Peyer's patch (tissue), 4 donors: ENCODE results near the gene ANKRD37. TPM values are rescaled to one million over a fixed set of nuclear protein-coding genes. Genes with fewer than 3 reads are reported as not detected.

Experiments used
- DNase-seq, 3 donors: peaks; one replicate each; pipeline ENCODE4 v3.0.0-alpha.2; 2017 to 2019
- H3K27ac ChIP-seq, 4 donors: fragments of 200-600 bp; sonication (generic); one replicate each; pipeline ENCODE4 v1.5.1; 2016 to 2019
- H3K27me3 ChIP-seq, 2 donors: fragments of 200-600 bp; sonication (generic); one replicate each; pipeline ENCODE4 v1.5.1; 2019
- H3K36me3 ChIP-seq, 3 donors: fragments of 200-600 bp; sonication (generic); one replicate each; pipeline ENCODE4 v1.5.1; 2016 to 2019
- H3K4me1 ChIP-seq, 4 donors: fragments of 200-600 bp; sonication (generic); one replicate each; pipeline ENCODE4 v1.5.1; 2016 to 2019
- H3K4me3 ChIP-seq, 4 donors: fragments of 200-600 bp; sonication (generic); 1 replicate in 3 of 4; 2 replicates in 1 of 4; pipeline ENCODE4 v1.5.1; 2016 to 2019; ENCODE audit warnings: mild to moderate bottlenecking in 1 of 4
- H3K9me3 ChIP-seq, 4 donors: fragments of 200-600 bp; sonication (generic); one replicate each; pipeline ENCODE4 v1.5.1; 2016 to 2019; ENCODE audit warnings: mild to moderate bottlenecking in 1 of 4
- POLR2A ChIP-seq, 2 donors: fragments of 450-650 bp; IDR thresholded peaks; one replicate each; pipeline ENCODE4 v1.5.1; 2017; ENCODE audit warnings: antibody characterized with exemption in 2 of 2, mild to moderate bottlenecking in 2 of 2, moderate library complexity in 2 of 2
- total RNA-seq, 4 donors: library from RNA; depleted of rRNA; stranded (reverse); fragments of >200 nt; gene quantifications; one replicate each; pipeline ENCODE4 v1.1.0, GENCODE V29; 2016
- TF ChIP-seq, protein P1 (sequence below), 6 experiments: fragments of 450-650 bp in 4 of 6; fragments of 200-600 bp in 2 of 6; sonication (generic) in 1 of 6; IDR thresholded peaks; one replicate each; pipeline ENCODE4 v1.5.1; 2017 to 2019; ENCODE audit warnings: antibody characterized with exemption in 6 of 6, mild to moderate bottlenecking in 3 of 6, moderate library complexity in 1 of 6

ANKRD37 gene
- total RNA-seq, 4 donors from 2014 or later, result 1.4 to 12.6 (median 8.7) TPM; not detected in 1

DNA sequence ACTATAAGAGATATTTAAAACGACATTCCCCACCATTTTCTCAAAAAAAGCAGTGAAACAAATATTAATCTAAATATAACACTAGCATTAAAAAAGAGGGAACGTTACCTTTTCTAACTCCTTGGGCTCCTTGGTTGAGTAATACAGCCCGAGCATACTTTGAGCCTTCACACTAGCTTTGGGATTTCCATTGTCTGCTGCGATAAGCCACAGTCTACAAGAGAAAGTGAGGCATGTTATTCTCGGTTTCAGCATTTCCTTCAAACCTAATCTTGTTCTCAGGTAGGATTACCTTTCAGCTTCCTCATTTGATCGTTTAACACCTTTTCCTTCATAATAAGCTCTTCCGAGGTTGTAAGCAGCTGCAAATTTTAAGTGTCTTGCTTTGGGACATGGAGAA lies 22.6 kb upstream of the ANKRD37 start:
- H3K36me3 ChIP-seq, result peaks cover 0 to 19% (median 0%) of the 10 kb centered on the region in 3 donors
- TF ChIP-seq, protein P1, sequence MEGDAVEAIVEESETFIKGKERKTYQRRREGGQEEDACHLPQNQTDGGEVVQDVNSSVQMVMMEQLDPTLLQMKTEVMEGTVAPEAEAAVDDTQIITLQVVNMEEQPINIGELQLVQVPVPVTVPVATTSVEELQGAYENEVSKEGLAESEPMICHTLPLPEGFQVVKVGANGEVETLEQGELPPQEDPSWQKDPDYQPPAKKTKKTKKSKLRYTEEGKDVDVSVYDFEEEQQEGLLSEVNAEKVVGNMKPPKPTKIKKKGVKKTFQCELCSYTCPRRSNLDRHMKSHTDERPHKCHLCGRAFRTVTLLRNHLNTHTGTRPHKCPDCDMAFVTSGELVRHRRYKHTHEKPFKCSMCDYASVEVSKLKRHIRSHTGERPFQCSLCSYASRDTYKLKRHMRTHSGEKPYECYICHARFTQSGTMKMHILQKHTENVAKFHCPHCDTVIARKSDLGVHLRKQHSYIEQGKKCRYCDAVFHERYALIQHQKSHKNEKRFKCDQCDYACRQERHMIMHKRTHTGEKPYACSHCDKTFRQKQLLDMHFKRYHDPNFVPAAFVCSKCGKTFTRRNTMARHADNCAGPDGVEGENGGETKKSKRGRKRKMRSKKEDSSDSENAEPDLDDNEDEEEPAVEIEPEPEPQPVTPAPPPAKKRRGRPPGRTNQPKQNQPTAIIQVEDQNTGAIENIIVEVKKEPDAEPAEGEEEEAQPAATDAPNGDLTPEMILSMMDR (IDR thresholded peaks at IDR 0.05), result no peak
- no peak for TF ChIP-seq POLR2A (IDR thresholded peaks at IDR 0.05)
- no peaks in the 10 kb centered on the region for H3K4me1 ChIP-seq
- no peak overlapping the region for H3K4me3 ChIP-seq
- no peak for DNase-seq
- no peaks in the 10 kb centered on the region for H3K27me3 ChIP-seq
- no peaks in the 10 kb centered on the region for H3K9me3 ChIP-seq
- H3K27ac ChIP-seq, result no peak overlapping the region

DNA sequence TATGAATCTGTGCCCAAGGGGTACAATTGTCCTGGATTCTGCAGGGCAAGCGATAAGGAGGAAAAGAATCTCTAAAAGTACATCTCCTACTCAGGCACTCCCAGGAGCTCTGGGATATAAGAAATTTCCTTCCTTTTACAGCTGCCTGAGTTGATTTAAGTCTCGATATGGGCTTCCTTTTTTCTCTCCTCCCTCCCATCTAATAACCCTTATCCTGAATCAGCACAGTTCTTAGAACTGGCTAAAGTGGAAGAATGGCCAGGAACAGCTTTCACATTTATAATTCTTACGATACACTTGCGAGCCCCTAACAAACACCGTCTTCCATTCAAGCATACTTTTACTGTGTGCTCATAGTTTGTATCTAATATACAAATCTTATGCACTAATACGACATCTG lies 22.1 kb upstream of the ANKRD37 start:
- TF ChIP-seq POLR2A (IDR thresholded peaks at IDR 0.05), result no peak
- TF ChIP-seq, protein P1 (IDR thresholded peaks at IDR 0.05), result no peak
- no peaks in the 10 kb centered on the region for H3K9me3 ChIP-seq
- no peaks in the 10 kb centered on the region for H3K4me1 ChIP-seq
- H3K36me3 ChIP-seq, result peaks cover 0 to 19% (median 0%) of the 10 kb centered on the region in 3 donors
- H3K4me3 ChIP-seq, result no peak overlapping the region
- no peak overlapping the region for H3K27ac ChIP-seq
- H3K27me3 ChIP-seq, result no peaks in the 10 kb centered on the region
- no peak for DNase-seq

DNA sequence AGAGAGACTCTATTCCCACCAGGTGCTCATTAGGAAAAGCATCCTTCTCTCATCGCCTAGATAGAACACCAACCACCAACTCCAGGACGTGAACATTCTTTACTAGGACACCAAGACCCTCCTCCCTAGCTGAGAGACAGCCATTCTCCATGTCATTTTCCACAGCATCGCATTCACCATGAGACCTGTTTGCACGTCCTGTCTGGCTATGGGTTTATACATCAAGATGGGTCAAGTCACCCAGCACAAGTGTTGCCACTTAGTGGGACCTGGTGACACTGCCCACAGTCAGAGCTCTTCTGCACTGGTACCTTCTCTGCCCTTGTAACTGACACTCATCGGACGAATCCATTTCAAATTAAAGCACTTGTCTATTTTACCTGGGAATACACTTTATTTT lies 18.4 kb upstream of the ANKRD37 start:
- no peak for DNase-seq
- Histone ChIP-seq H3K9me3 (no peaks in the 10 kb centered on the region), H3K36me3 (no peaks in the 10 kb centered on the region), H3K27ac (no peak overlapping the region), H3K27me3 (no peaks in the 10 kb centered on the region), H3K4me3 (no peak overlapping the region), H3K4me1 (no peaks in the 10 kb centered on the region)
- TF ChIP-seq, protein P1 (IDR thresholded peaks at IDR 0.05), result no peak
- TF ChIP-seq POLR2A (IDR thresholded peaks at IDR 0.05), result no peak

DNA sequence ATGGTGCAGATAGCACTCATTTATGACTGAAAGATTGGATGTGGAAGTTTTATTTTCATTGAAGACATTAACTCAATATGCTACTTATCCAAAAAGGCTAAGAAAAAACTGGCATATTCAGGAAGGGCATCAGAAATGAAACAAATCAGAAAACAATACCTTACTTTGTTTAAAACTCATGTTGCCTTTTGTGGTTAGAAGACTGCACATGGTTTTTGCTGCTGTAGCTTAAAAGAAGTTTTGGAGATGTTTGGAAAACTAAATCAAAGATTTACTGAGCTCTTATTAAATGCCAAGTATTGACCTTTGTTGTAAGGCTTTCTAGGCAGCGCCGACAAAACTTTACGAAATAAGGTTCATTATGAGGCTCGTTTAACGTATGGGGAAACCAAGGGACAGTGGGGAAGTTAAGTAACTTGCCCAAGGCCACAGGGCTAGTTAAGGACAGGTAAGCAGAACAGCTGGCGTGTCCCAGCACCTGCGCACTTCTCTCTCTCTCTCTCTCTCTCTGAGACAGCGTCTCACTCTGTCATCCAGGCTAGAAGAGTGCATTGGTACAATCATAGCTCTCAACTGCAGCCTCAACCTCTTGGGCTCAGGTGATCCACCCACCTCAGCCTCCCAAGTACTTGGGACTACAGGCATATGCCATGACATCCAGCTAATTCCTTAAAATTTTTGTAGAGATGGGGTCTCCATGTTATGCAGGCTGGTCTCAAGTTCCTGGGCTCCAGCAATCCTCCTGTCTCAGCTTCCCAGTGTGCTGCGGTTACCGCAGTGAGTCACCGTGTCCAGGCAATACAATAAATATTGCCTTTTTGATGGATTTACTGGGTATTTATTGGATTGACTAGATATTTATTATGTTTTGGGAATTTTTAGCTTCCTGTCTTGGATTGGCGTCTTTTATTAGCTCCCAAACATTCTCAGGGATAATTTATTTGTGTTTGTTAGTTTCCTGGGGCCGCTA lies 17.0 kb upstream of the ANKRD37 start:
- Histone ChIP-seq H3K36me3 (no peaks in the 10 kb centered on the region), H3K27ac (no peak overlapping the region), H3K4me3 (no peak overlapping the region), H3K27me3 (no peaks in the 10 kb centered on the region), H3K9me3 (no peaks in the 10 kb centered on the region), H3K4me1 (no peaks in the 10 kb centered on the region)
- no peak for TF ChIP-seq POLR2A (IDR thresholded peaks at IDR 0.05)
- TF ChIP-seq, protein P1 (IDR thresholded peaks at IDR 0.05), result no peak
- DNase-seq, result no peak

DNA sequence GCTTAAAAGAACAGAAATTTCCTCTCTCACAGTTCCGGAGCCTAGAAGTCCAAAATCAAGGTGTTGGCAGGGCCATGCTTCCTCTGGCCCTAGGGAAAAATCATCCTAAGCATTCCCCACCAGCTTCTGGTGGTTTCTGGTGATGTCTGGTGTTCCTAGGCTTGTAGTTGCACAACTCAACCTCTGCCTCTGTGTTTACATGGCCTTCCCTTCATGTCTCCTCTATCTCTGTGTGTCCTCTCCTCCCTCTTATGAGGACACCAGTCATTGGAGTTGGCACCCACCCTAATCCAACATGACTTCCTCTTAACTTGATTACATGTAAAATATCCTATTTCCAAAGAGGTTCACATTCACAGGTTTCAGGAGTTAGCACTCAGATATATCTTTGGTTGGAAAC lies 16.3 kb upstream of the ANKRD37 start:
- TF ChIP-seq POLR2A (IDR thresholded peaks at IDR 0.05), result no peak
- TF ChIP-seq, protein P1 (IDR thresholded peaks at IDR 0.05), result no peak
- Histone ChIP-seq H3K27ac (no peak overlapping the region), H3K4me1 (peaks cover 0 to 4% (median 0%) of the 10 kb centered on the region in 4 donors)

More for the DNA sequence above, 16.3 kb upstream of the ANKRD37 start:
- Histone ChIP-seq H3K36me3 (no peaks in the 10 kb centered on the region), H3K27me3 (no peaks in the 10 kb centered on the region), H3K4me3 (no peak overlapping the region), H3K9me3 (no peaks in the 10 kb centered on the region)
- no peak for DNase-seq
